ENCODE results near the gene GMPPA.

GMPPA gene

GRCh38 chr2:219478916-219479315 is 19.8 kb upstream of the GMPPA start:
- no peak for FAIRE-seq
- no peak for DNase-seq (ENCODE audit: insufficient read length)
- TF ChIP-seq POLR2AphosphoS5 (IDR thresholded peaks at IDR 0.05; ENCODE audit: low read depth, low read length) (no peak), TAF1 (IDR thresholded peaks at IDR 0.05; ENCODE audit: borderline replicate concordance, low read depth, low read length) (no peak), POLR2A (IDR thresholded peaks at IDR 0.05; ENCODE audit: low read depth, low read length) (no peak)

- FAIRE-seq, result no peak
Observed at GRCh38 chr2:219480004-219480403, 18.7 kb upstream of the GMPPA start.

GRCh38 chr2:219482674-219483405 is 15.9 kb upstream of the GMPPA start:
- FAIRE-seq (no peak), DNase-seq (ENCODE audit: insufficient read length) (no peak)
- TF ChIP-seq POLR2A (IDR thresholded peaks at IDR 0.05; ENCODE audit: low read depth, low read length) (no peak), POLR2AphosphoS5 (IDR thresholded peaks at IDR 0.05; ENCODE audit: low read depth, low read length) (no peak), TAF1 (IDR thresholded peaks at IDR 0.05; ENCODE audit: borderline replicate concordance, low read depth, low read length) (no peak)

More at GRCh38 chr2:219480004-219480403, 18.7 kb upstream of the GMPPA start:
- no peak for DNase-seq (ENCODE audit: insufficient read length)
- TF ChIP-seq TAF1 (IDR thresholded peaks at IDR 0.05; ENCODE audit: borderline replicate concordance, low read depth, low read length) (no peak), POLR2AphosphoS5 (IDR thresholded peaks at IDR 0.05; ENCODE audit: low read depth, low read length) (no peak), POLR2A (IDR thresholded peaks at IDR 0.05; ENCODE audit: low read depth, low read length) (no peak)

GRCh38 chr2:219483451-219484342 is 15.0 kb upstream of the GMPPA start:
- no peak for FAIRE-seq
- no peak for TF ChIP-seq POLR2A (IDR thresholded peaks at IDR 0.05; ENCODE audit: low read depth, low read length)
- TF ChIP-seq TAF1 (IDR thresholded peaks at IDR 0.05; ENCODE audit: borderline replicate concordance, low read depth, low read length), result no peak
- no peak for TF ChIP-seq POLR2AphosphoS5 (IDR thresholded peaks at IDR 0.05; ENCODE audit: low read depth, low read length)

GRCh38 chr2:219484343-219485200 is 14.1 kb upstream of the GMPPA start:
- FAIRE-seq, result no peak
- no peak for DNase-seq (ENCODE audit: insufficient read length)
- TF ChIP-seq TAF1 (IDR thresholded peaks at IDR 0.05; ENCODE audit: borderline replicate concordance, low read depth, low read length) (no peak), POLR2AphosphoS5 (IDR thresholded peaks at IDR 0.05; ENCODE audit: low read depth, low read length) (no peak), POLR2A (IDR thresholded peaks at IDR 0.05; ENCODE audit: low read depth, low read length) (no peak)

More at GRCh38 chr2:219483451-219484342, 15.0 kb upstream of the GMPPA start:
- no peak for DNase-seq (ENCODE audit: insufficient read length)

GRCh38 chr2:219485201-219485580 is 13.5 kb upstream of the GMPPA start:
- DNase-seq (ENCODE audit: insufficient read length) (no peak), FAIRE-seq (no peak)
- TF ChIP-seq POLR2AphosphoS5 (IDR thresholded peaks at IDR 0.05; ENCODE audit: low read depth, low read length) (no peak), POLR2A (IDR thresholded peaks at IDR 0.05; ENCODE audit: low read depth, low read length) (no peak), TAF1 (IDR thresholded peaks at IDR 0.05; ENCODE audit: borderline replicate concordance, low read depth, low read length) (no peak)

GRCh38 chr2:219486380-219486959 is 12.2 kb upstream of the GMPPA start:
- FAIRE-seq (no peak), DNase-seq (ENCODE audit: insufficient read length) (no peak)
- no peak for TF ChIP-seq POLR2A (IDR thresholded peaks at IDR 0.05; ENCODE audit: low read depth, low read length)
- no peak for TF ChIP-seq TAF1 (IDR thresholded peaks at IDR 0.05; ENCODE audit: borderline replicate concordance, low read depth, low read length)
- TF ChIP-seq POLR2AphosphoS5 (IDR thresholded peaks at IDR 0.05; ENCODE audit: low read depth, low read length), result no peak

- DNase-seq (ENCODE audit: insufficient read length) (no peak), FAIRE-seq (no peak)
- TF ChIP-seq POLR2AphosphoS5 (IDR thresholded peaks at IDR 0.05; ENCODE audit: low read depth, low read length) (no peak), TAF1 (IDR thresholded peaks at IDR 0.05; ENCODE audit: borderline replicate concordance, low read depth, low read length) (no peak), POLR2A (IDR thresholded peaks at IDR 0.05; ENCODE audit: low read depth, low read length) (no peak)
Observed at GRCh38 chr2:219488149-219488843, 10.4 kb upstream of the GMPPA start.

- no peak for DNase-seq (ENCODE audit: insufficient read length)
- TF ChIP-seq POLR2A (IDR thresholded peaks at IDR 0.05; ENCODE audit: low read depth, low read length) (no peak), POLR2AphosphoS5 (IDR thresholded peaks at IDR 0.05; ENCODE audit: low read depth, low read length) (no peak), TAF1 (IDR thresholded peaks at IDR 0.05; ENCODE audit: borderline replicate concordance, low read depth, low read length) (no peak)
- no peak for FAIRE-seq
Observed at GRCh38 chr2:219488844-219489194, 9.9 kb upstream of the GMPPA start.

GRCh38 chr2:219489315-219489714 is 9.4 kb upstream of the GMPPA start:
- no peak for TF ChIP-seq POLR2AphosphoS5 (IDR thresholded peaks at IDR 0.05; ENCODE audit: low read depth, low read length)
- no peak for TF ChIP-seq TAF1 (IDR thresholded peaks at IDR 0.05; ENCODE audit: borderline replicate concordance, low read depth, low read length)
- no peak for TF ChIP-seq POLR2A (IDR thresholded peaks at IDR 0.05; ENCODE audit: low read depth, low read length)
- no peak for FAIRE-seq
- DNase-seq (ENCODE audit: insufficient read length), result no peak
